Measurements from ENCODE around the gene TRPM8.

The TRPM8 gene

GRCh38 chr2:234051374-234052070 is 134.3 kb downstream of the TRPM8 start:
- no peak for DNase-seq

- DNase-seq: no peak
Measured at GRCh38 chr2:234058881-234059280, 141.7 kb downstream of the TRPM8 start.

- DNase-seq: no peak
Measured at GRCh38 chr2:234060236-234060635, 143.1 kb downstream of the TRPM8 start.

GRCh38 chr2:234061624-234062257 is 144.6 kb downstream of the TRPM8 start:
- no peak for DNase-seq

- DNase-seq: no peak
Measured at GRCh38 chr2:234066587-234066986, 149.4 kb downstream of the TRPM8 start.
